GM19025 (cell line): ENCODE results near the gene EEF1A1.
A peak's percentile ranks its signal among the peaks of the same experiment; 100 is the strongest.
"Not testable (repeated sequence)": the region's sequence is repeated elsewhere in the genome, so short reads cannot be mapped to it uniquely, and the experiment has no call there.

Experiments
- ATAC-seq: cut with Tn5 transposase; IDR thresholded peaks from one replicate; pipeline ENCODE4 v1.9.1; 2021; ENCODE audit warnings: mild to moderate bottlenecking, low read depth, moderate library complexity; ENCODE audit not compliant: unreplicated experiment

The EEF1A1 gene

GRCh38 chr6:73508776-73509175 is 12.1 kb downstream of the EEF1A1 start:
- no peak for ATAC-seq

- no peak for ATAC-seq
Measured at GRCh38 chr6:73506246-73506645, 14.6 kb downstream of the EEF1A1 start.

DNA sequence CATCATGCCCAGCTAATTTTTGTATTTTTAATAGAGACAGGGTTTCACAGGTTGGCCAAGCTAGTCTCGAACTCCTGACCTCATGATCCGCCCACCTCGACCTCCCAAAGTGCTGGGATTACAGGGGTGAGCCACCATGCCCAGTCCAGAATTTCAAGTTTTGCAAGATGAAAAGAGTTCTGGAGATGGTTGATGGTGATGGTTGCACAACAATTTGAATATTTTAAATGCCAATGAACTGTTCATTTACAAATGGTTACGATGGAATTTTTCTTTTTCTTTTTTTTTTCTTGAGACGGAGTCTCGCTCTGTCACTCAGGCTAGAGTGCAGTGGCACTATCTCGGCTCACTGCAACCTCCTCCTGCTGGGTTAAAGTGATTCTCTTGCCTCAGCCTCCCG is 15.1 kb downstream of the EEF1A1 start:
- ATAC-seq = not testable (repeated sequence)

DNA sequence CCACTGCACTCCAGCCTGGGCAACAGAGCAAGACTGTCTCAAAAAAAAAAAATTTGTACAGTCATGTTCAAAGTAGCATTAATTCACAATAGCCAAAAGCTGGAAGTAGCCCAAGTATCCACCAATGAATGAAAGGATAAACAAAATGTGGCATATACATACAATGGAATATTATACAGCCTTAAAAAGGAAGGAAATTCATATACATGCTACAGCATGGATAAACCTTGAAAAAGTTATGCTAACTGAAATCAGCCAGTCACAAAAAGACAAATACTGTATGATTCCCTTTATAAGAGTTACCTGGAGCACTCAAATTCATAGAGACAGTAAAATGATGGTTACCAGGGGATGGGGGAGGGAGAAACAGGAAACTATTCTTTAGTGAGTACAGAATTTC is 15.7 kb downstream of the EEF1A1 start:
- ATAC-seq = no peak

DNA sequence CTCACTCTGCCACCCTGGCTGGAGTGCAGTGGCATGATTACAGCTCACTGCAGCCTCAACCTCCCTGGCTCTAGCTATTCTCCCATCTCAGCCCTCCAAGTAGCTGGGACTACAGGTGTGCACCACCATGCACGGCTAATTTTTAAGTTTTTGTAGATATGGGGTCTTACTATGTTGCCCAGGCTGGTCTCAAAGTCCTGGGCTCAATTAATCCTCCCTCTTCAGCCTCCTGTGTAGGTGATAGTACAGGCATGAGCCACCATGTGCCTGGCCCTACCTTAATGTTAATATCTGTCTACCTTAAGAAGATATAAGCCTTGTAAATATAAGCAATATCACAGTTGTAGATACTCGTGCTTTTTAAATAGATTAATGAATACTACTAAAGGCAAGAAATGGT is 16.7 kb downstream of the EEF1A1 start:
- ATAC-seq = no peak

DNA sequence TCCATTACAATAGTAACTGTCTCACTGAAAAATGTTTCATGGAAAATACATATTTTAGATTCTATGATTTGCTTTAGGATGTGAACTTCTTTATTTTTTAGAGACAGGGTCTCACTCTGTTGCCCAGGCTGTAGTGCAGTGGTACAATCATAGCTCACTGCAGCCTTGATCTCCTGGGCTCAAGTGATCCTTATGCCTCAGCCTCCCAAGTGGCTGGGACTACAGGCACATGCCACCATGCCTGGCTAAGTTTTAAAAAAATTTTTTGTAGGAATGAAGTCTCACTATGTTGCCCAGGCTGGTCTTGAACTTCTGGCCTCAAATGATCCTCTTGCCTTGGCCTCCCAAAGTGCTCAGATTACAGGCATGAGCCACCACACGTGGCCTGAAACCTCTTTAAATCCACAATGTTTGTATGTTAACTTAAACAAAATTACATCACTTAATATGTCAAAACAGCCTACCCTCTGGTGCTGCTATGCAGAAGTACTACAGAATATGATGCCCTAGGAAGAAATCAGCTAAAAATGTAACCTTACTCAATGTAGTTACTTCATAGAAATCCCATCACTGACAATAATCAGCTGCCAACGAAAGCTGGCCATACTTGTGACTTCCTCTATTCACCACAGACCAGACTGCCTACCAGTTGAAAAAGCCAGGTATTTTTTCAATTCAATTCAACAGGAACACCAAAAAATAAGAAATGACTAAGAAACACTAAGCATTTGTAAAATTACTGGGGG is 17.6 kb downstream of the EEF1A1 start:
- no peak for ATAC-seq

DNA sequence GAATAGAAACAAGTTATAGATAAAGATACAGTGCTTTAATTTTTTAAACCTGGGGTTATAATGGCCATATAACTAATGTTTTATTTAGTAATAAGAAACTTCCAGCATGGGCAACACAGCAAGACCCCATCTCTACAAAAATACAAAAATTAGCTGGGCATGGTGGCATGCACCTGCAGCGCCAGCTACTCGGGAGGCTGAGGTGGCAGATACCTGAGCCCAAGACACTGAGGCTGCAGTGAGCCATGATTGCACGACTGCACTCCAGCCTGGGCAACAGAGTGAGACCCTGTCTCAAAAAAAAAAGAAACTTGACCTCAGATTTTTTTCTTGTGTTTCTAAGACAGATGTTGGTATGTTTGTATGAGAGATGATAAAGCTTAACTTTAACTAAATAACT is 22.9 kb downstream of the EEF1A1 start:
- no peak for ATAC-seq

GRCh38 chr6:73491377-73491776 is 29.5 kb downstream of the EEF1A1 start:
- no peak for ATAC-seq

- no peak for ATAC-seq
Measured at GRCh38 chr6:73487473-73487872, 33.4 kb downstream of the EEF1A1 start.

DNA sequence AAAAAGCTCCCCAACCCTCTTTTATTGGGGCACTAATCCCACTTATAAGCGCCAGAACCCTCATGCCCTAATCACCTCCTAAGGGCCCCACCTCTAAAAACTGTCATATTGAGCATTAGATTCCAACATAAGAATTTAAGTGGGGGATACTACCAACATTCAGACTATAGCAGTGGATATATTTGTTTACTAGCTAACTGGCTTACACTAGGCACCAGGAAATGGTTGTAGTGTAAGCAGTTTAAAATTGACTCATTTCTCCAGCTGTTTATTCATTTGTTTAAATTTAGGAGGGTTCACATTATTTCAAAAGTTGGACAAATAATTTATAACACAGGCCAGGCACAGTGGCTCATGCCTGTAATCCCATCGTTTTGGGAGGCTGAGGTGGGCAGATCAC is 36.4 kb downstream of the EEF1A1 start:
- ATAC-seq = no peak

DNA sequence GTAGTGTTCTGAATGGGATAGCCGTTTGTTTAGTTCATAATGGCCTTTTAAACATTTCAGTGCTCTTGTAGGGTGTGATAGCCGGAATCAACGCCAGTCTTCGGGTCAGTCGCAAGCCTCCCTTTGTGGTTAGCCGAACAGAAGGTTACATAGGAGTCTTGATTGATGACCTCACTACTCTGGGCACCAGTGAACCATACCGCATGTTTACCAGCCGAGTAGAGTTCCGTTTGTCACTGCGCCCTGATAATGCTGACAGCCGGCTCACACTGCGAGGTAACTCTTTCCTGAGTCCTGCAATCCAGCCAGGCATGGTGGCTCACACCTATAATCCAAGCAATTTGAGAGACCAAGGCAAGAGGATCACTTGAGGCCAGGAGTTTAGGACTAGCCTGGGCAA is 38.9 kb downstream of the EEF1A1 start:
- no peak for ATAC-seq

GRCh38 chr6:73477407-73477806 is 43.4 kb downstream of the EEF1A1 start:
- ATAC-seq = no peak

DNA sequence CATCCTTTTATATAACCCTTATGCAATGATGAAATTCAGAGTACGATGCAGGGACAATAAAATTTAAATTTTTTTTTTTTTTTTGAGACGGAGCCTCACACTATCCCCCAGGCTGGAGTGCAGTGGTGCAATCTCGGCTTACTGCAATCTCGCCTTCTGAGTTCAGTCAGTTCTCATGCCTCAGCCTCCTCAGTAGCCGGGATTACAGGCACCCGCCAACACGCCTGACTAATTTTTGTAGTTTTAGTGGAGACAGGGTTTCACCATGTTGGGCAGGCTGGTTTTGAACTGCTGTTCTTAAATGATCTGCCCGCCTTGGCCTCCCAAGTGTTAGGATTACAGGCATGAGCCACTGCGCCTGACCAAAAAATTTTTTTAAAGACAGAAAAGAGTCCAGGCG is 44.1 kb downstream of the EEF1A1 start:
- no peak for ATAC-seq

DNA sequence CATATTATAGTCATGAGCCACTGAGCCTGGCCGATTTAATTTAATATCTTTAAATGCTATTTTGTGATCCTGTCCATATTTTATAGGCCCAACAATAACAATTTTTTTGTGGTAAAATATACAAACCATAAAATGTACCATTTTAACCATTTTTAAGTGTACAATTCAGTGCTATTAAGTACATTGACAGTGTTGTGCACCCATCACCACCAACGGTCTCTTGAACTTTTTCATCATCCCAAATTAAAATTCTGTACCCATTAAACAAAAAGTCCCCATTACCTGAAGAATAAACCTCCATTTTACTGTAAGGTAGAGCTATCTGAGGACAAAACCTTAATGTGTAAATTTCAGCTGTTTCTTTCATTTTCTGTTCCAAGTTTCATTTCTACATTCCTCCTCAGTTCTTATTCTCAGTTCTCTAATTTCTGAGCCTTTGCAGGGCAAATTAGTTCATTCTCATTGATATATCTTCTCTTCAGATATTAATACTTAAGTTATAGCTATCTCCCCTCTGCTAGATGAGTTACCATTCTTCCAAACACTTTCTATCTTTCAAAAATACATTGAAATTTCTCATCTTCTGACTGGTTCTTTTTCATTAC is 49.0 kb downstream of the EEF1A1 start:
- ATAC-seq = peak; percentile 92
